WTC11 (cell line): ENCODE measurements around the gene HELZ. TPM values are rescaled to one million over a fixed set of nuclear protein-coding genes. Genes with fewer than 3 reads are reported as not detected.
A peak's percentile ranks its signal among the peaks of the same experiment; 100 is the strongest.

Experiments used
- ATAC-seq: fragments of 200-7000 bp; cut with Tn5 transposase; 2 replicates; pipeline ENCODE4 v1.10.0; 2021; ENCODE audit warnings: mild to moderate bottlenecking, moderate library complexity
- CTCF ChIA-PET: fragments of 300-600 bp; sonication (Branson Sonifier 250); formaldehyde crosslinking; loops from one replicate; lab custom pipeline; 2021; ENCODE audit warnings: antibody characterized with exemption; lab: Charles Lee
- POLR2A ChIA-PET: fragments of 350-600 bp; sonication (Branson Sonifier 250); formaldehyde crosslinking; loops from one replicate; lab custom pipeline; 2021; ENCODE audit warnings: antibody characterized with exemption; lab: Charles Lee
- DNase-seq: peaks from one replicate; pipeline ENCODE4 v3.0.0; 2021; ENCODE audit warnings: low spot score
- H3K27ac Mint-ChIP-seq: 2 replicates; pipeline ENCODE4 v1.8.0; 2021; ENCODE audit warnings: mixed read lengths
- H3K27me3 Mint-ChIP-seq: 2 replicates; pipeline ENCODE4 v1.8.0; 2021; ENCODE audit warnings: low read depth, mild to moderate bottlenecking, moderate library complexity, mixed read lengths
- H3K36me3 Mint-ChIP-seq: 2 replicates; pipeline ENCODE4 v1.8.0; 2021; ENCODE audit warnings: mixed read lengths
- H3K4me1 Mint-ChIP-seq: 2 replicates; pipeline ENCODE4 v1.8.0; 2022; ENCODE audit warnings: mixed read lengths
- H3K4me3 Mint-ChIP-seq: 2 replicates; pipeline ENCODE4 v1.8.0; 2021; ENCODE audit warnings: mild to moderate bottlenecking, moderate library complexity, mixed read lengths
- H3K9me3 Mint-ChIP-seq: 2 replicates; pipeline ENCODE4 v1.8.0; 2021; ENCODE audit warnings: mixed read lengths
- CREB1 ChIP-seq: sonication (generic); formaldehyde crosslinking; IDR thresholded peaks from 2 replicates; pipeline ENCODE4 v1.8.0; 2023; ENCODE audit warnings: mild to moderate bottlenecking, missing genetic modification reagents
- CREM ChIP-seq: sonication (generic); formaldehyde crosslinking; IDR thresholded peaks from 2 replicates; pipeline ENCODE4 v1.8.1; 2022; ENCODE audit warnings: mild to moderate bottlenecking, missing genetic modification reagents, moderate library complexity
- ETV6 ChIP-seq: sonication (generic); formaldehyde crosslinking; IDR thresholded peaks from 2 replicates; pipeline ENCODE4 v1.8.1; 2022; ENCODE audit warnings: mild to moderate bottlenecking, missing genetic modification reagents
- FOXK1 ChIP-seq: sonication (generic); formaldehyde crosslinking; IDR thresholded peaks from 2 replicates; pipeline ENCODE4 v1.8.0; 2022; ENCODE audit warnings: mild to moderate bottlenecking, moderate library complexity, missing genetic modification reagents
- HMGA2 ChIP-seq: fragments of 250-450 bp; sonication (Bioruptor Pico); IDR thresholded peaks from 2 replicates; pipeline ENCODE4 v1.4.0; 2021; ENCODE audit warnings: mild to moderate bottlenecking, moderate library complexity
- JAZF1 ChIP-seq: fragments of 250-450 bp; sonication (Bioruptor Pico); IDR thresholded peaks from 2 replicates; pipeline ENCODE4 v1.9.0; 2021; ENCODE audit warnings: moderate library complexity, mild to moderate bottlenecking, inconsistent platforms
- MXD4 ChIP-seq: fragments of 250-450 bp; sonication (Bioruptor Pico); IDR thresholded peaks from 2 replicates; pipeline ENCODE4 v1.8.0; 2021; ENCODE audit warnings: mild to moderate bottlenecking, moderate library complexity, borderline replicate concordance
- NR1H2 ChIP-seq: sonication (generic); formaldehyde crosslinking; IDR thresholded peaks from 2 replicates; pipeline ENCODE4 v1.9.0; 2021; ENCODE audit warnings: mild to moderate bottlenecking, moderate library complexity, missing genetic modification reagents
- NR3C1 ChIP-seq: sonication (generic); formaldehyde crosslinking; conservative IDR thresholded peaks from 2 replicates; pipeline ENCODE4 v1.8.1; 2023; ENCODE audit warnings: low read depth, mild to moderate bottlenecking, missing genetic modification reagents
- RELA ChIP-seq: sonication (generic); formaldehyde crosslinking; IDR thresholded peaks from 2 replicates; pipeline ENCODE4 v1.8.1; 2022; ENCODE audit warnings: missing genetic modification reagents, mild to moderate bottlenecking, borderline replicate concordance
- TCF7 ChIP-seq: sonication (generic); formaldehyde crosslinking; IDR thresholded peaks from 2 replicates; pipeline ENCODE4 v1.8.0; 2022; ENCODE audit warnings: mild to moderate bottlenecking, low read depth, missing genetic modification reagents, moderate library complexity
- TEAD1 ChIP-seq: sonication (generic); formaldehyde crosslinking; IDR thresholded peaks from 2 replicates; pipeline ENCODE4 v1.8.0; 2022; ENCODE audit warnings: mild to moderate bottlenecking, missing genetic modification reagents
- ZNF121 ChIP-seq: sonication (generic); formaldehyde crosslinking; IDR thresholded peaks from 2 replicates; pipeline ENCODE4 v1.8.0; 2023; ENCODE audit warnings: missing genetic modification reagents
- total RNA-seq: library from RNA; stranded (reverse); gene quantifications from 3 replicates; pipeline ENCODE4 v1.2.3, GENCODE V29; 2021
- TF ChIP-seq, protein P1 (sequence below): fragments of 250-450 bp; sonication (Bioruptor Pico); conservative IDR thresholded peaks from 2 replicates; pipeline ENCODE4 v1.9.0; 2021; ENCODE audit warnings: mild to moderate bottlenecking
- TF ChIP-seq, protein P2 (sequence below): sonication (generic); formaldehyde crosslinking; IDR thresholded peaks from 2 replicates; pipeline ENCODE4 v1.8.0; 2022; ENCODE audit warnings: mild to moderate bottlenecking, missing genetic modification reagents
- TF ChIP-seq, protein P3 (sequence below): sonication (generic); formaldehyde crosslinking; IDR thresholded peaks from 2 replicates; pipeline ENCODE4 v1.8.1; 2023; ENCODE audit warnings: mild to moderate bottlenecking, moderate library complexity, missing genetic modification reagents
- TF ChIP-seq, protein P4 (sequence below): fragments of 250-450 bp; sonication (Bioruptor Pico); IDR thresholded peaks from 2 replicates; pipeline ENCODE4 v1.8.0; 2021; ENCODE audit warnings: mild to moderate bottlenecking
- TF ChIP-seq, protein P5 (sequence below): fragments of 200-600 bp; IDR thresholded peaks from 2 replicates; pipeline ENCODE4 v1.8.0; 2022; ENCODE audit warnings: antibody characterized with exemption
- TF ChIP-seq, protein P6 (sequence below): sonication (generic); formaldehyde crosslinking; IDR thresholded peaks from 2 replicates; pipeline ENCODE4 v1.8.1; 2023; ENCODE audit warnings: mild to moderate bottlenecking, missing genetic modification reagents, moderate library complexity
- TF ChIP-seq, protein P7 (sequence below): sonication (generic); formaldehyde crosslinking; IDR thresholded peaks from 2 replicates; pipeline ENCODE4 v1.8.1; 2022; ENCODE audit warnings: mild to moderate bottlenecking, moderate library complexity, missing genetic modification reagents
- TF ChIP-seq, protein P8 (sequence below): sonication (generic); formaldehyde crosslinking; IDR thresholded peaks from 2 replicates; pipeline ENCODE4 v1.8.0; 2022; ENCODE audit warnings: missing genetic modification reagents

The HELZ gene
- total RNA-seq, 1 experiment from 2014 or later = 49.1 TPM

DNA sequence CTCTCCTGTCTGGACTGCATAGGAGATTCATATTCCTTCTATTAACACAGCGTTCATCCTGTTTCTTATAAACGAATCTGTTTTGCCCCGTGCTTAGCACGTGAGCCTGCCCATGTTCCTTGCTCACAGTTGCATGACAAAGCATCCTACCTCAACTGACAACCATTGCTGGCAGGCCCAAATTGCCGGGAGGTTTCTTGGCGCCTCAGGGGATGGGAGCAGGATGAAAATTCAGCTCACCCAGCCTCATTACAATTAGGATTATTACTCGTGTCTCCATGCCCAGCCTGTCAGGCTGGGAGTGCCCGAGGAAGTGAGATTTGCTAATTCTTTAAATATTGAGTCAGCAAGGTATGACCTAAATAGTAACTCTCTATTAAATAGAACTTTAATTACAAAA, 36.7 kb upstream of the HELZ start (continued):
- TF ChIP-seq, protein P1, sequence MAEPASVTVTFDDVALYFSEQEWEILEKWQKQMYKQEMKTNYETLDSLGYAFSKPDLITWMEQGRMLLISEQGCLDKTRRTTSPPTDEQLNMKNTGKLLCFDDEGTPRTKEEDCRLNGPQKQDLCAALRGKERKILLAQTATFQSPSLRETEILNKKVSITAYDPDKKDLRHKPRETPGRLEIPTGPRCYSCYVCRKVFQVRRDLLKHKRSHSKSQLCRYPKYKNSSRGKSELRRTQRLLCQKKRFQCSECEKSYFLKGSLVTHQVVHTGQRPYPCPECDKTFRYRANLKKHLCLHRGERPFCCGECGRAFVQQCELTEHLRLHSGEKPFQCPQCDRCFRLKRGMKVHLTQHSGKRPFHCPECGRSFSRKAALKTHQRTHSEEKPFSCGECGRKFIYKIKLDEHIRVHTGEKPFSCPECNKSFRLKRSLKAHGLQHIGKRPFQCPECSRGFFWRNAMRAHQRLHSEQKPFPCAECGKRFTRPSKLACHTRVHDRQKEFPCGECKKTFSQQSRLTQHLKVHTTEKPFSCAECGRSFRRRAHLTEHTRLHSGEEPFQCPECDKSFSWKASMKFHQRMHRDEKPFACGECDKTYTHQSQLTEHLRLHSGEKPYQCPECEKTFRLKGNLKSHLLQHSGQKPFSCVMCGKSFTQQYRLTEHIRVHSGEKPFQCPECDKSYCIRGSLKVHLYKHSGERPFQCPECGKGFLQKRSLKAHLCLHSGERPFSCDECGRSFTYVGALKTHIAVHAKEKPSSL (CRISPR knock-in tag) = no peak
- TF ChIP-seq JAZF1 (no peak), HMGA2 (CRISPR knock-in tag) (no peak), FOXK1 (CRISPR knock-in tag) (no peak), NR3C1 (CRISPR knock-in tag) (no peak), NR1H2 (CRISPR knock-in tag) (no peak), CREM (CRISPR knock-in tag) (no peak), TEAD1 (CRISPR knock-in tag) (no peak), RELA (CRISPR knock-in tag) (no peak)
- TF ChIP-seq, protein P2, sequence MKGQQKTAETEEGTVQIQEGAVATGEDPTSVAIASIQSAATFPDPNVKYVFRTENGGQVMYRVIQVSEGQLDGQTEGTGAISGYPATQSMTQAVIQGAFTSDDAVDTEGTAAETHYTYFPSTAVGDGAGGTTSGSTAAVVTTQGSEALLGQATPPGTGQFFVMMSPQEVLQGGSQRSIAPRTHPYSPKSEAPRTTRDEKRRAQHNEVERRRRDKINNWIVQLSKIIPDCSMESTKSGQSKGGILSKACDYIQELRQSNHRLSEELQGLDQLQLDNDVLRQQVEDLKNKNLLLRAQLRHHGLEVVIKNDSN = no peak
- TF ChIP-seq, protein P3, sequence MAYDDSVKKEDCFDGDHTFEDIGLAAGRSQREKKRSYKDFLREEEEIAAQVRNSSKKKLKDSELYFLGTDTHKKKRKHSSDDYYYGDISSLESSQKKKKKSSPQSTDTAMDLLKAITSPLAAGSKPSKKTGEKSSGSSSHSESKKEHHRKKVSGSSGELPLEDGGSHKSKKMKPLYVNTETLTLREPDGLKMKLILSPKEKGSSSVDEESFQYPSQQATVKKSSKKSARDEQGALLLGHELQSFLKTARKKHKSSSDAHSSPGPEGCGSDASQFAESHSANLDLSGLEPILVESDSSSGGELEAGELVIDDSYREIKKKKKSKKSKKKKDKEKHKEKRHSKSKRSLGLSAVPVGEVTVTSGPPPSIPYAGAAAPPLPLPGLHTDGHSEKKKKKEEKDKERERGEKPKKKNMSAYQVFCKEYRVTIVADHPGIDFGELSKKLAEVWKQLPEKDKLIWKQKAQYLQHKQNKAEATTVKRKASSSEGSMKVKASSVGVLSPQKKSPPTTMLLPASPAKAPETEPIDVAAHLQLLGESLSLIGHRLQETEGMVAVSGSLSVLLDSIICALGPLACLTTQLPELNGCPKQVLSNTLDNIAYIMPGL (CRISPR knock-in tag) = no peak
- TF ChIP-seq, protein P4, sequence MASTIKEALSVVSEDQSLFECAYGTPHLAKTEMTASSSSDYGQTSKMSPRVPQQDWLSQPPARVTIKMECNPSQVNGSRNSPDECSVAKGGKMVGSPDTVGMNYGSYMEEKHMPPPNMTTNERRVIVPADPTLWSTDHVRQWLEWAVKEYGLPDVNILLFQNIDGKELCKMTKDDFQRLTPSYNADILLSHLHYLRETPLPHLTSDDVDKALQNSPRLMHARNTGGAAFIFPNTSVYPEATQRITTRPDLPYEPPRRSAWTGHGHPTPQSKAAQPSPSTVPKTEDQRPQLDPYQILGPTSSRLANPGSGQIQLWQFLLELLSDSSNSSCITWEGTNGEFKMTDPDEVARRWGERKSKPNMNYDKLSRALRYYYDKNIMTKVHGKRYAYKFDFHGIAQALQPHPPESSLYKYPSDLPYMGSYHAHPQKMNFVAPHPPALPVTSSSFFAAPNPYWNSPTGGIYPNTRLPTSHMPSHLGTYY = no peak
- TF ChIP-seq, protein P5, sequence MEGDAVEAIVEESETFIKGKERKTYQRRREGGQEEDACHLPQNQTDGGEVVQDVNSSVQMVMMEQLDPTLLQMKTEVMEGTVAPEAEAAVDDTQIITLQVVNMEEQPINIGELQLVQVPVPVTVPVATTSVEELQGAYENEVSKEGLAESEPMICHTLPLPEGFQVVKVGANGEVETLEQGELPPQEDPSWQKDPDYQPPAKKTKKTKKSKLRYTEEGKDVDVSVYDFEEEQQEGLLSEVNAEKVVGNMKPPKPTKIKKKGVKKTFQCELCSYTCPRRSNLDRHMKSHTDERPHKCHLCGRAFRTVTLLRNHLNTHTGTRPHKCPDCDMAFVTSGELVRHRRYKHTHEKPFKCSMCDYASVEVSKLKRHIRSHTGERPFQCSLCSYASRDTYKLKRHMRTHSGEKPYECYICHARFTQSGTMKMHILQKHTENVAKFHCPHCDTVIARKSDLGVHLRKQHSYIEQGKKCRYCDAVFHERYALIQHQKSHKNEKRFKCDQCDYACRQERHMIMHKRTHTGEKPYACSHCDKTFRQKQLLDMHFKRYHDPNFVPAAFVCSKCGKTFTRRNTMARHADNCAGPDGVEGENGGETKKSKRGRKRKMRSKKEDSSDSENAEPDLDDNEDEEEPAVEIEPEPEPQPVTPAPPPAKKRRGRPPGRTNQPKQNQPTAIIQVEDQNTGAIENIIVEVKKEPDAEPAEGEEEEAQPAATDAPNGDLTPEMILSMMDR = no peak
- TF ChIP-seq, protein P6, sequence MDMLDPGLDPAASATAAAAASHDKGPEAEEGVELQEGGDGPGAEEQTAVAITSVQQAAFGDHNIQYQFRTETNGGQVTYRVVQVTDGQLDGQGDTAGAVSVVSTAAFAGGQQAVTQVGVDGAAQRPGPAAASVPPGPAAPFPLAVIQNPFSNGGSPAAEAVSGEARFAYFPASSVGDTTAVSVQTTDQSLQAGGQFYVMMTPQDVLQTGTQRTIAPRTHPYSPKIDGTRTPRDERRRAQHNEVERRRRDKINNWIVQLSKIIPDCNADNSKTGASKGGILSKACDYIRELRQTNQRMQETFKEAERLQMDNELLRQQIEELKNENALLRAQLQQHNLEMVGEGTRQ (CRISPR knock-in tag) = no peak

DNA sequence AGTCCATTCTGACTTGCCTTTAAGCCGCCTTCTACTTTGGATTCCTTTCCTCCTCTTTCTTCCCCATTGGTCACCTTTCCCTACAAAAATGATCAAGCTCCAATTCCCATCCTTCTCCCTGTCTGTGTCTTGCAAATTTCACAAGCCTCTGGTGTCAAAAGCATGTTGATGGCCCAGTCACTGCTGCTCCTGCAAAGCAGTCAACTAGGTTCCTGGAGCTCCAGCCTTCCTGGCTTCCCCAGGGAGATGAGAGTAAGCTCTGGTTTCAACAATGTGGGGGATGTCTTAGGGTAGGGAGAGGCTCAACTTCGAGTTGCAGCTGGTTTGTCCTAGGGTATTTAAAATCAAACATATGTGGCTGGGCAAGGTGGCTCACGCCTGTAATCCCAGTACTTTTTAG, 36.1 kb upstream of the HELZ start:
- H3K27me3 Mint-ChIP-seq = no peaks in the 10 kb centered on the region
- DNase-seq (no peak), ATAC-seq (peak; percentile 73)
- H3K9me3 Mint-ChIP-seq = no peaks in the 10 kb centered on the region
- no peak overlapping the region for H3K4me3 Mint-ChIP-seq
- peaks cover 21% of the 10 kb centered on the region for H3K4me1 Mint-ChIP-seq
- no peaks in the 10 kb centered on the region for H3K36me3 Mint-ChIP-seq
- peak overlapping the region; percentile 84; the same call in 1 of the 2 replicates for H3K27ac Mint-ChIP-seq
- CTCF ChIA-PET = interaction anchor here (0.8 to 2.2 kb wide), 5 partner anchors 9 to 194 kb away, joined by 3 to 23 read pairs (median 4); no protein-coding TSS in a partner anchor
- POLR2A ChIA-PET = interaction anchor here (0.6 kb wide), 1 partner anchor 11 kb away, joined by 3 read pairs; no protein-coding TSS in a partner anchor
- TF ChIP-seq ETV6 (no peak), TCF7 (no peak), MXD4 (no peak), CREB1 (CRISPR knock-in tag) (no peak), ZNF121 (CRISPR knock-in tag) (no peak)
- TF ChIP-seq, protein P7, sequence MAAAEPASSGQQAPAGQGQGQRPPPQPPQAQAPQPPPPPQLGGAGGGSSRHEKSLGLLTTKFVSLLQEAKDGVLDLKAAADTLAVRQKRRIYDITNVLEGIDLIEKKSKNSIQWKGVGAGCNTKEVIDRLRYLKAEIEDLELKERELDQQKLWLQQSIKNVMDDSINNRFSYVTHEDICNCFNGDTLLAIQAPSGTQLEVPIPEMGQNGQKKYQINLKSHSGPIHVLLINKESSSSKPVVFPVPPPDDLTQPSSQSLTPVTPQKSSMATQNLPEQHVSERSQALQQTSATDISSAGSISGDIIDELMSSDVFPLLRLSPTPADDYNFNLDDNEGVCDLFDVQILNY = no peak
- TF ChIP-seq, protein P8, sequence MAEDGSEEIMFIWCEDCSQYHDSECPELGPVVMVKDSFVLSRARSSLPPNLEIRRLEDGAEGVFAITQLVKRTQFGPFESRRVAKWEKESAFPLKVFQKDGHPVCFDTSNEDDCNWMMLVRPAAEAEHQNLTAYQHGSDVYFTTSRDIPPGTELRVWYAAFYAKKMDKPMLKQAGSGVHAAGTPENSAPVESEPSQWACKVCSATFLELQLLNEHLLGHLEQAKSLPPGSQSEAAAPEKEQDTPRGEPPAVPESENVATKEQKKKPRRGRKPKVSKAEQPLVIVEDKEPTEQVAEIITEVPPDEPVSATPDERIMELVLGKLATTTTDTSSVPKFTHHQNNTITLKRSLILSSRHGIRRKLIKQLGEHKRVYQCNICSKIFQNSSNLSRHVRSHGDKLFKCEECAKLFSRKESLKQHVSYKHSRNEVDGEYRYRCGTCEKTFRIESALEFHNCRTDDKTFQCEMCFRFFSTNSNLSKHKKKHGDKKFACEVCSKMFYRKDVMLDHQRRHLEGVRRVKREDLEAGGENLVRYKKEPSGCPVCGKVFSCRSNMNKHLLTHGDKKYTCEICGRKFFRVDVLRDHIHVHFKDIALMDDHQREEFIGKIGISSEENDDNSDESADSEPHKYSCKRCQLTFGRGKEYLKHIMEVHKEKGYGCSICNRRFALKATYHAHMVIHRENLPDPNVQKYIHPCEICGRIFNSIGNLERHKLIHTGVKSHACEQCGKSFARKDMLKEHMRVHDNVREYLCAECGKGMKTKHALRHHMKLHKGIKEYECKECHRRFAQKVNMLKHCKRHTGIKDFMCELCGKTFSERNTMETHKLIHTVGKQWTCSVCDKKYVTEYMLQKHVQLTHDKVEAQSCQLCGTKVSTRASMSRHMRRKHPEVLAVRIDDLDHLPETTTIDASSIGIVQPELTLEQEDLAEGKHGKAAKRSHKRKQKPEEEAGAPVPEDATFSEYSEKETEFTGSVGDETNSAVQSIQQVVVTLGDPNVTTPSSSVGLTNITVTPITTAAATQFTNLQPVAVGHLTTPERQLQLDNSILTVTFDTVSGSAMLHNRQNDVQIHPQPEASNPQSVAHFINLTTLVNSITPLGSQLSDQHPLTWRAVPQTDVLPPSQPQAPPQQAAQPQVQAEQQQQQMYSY (CRISPR knock-in tag) = no peak
- TF ChIP-seq, protein P1 (CRISPR knock-in tag) = no peak
